Tibial nerve (tissue), 4 donors: ENCODE data around the gene CORO2B. TPM values are rescaled to one million over a fixed set of nuclear protein-coding genes. Genes with fewer than 3 reads are reported as not detected.

Source experiments
- DNase-seq, 2 donors: peaks; one replicate each; pipeline ENCODE4 v3.0.0-alpha.2; 2019; ENCODE audit warnings: low spot score in 2 of 2
- H3K27ac ChIP-seq, 4 donors: fragments of 200-600 bp; sonication (generic) in 3 of 4; one replicate each; pipeline ENCODE4 v1.5.1; 2017 to 2019; ENCODE audit warnings: mild to moderate bottlenecking in 1 of 4
- H3K27me3 ChIP-seq, 2 donors: fragments of 200-600 bp; sonication (generic) in 1 of 2; one replicate each; pipeline versions ENCODE4 v1.5.1 to v1.6.0; 2017 to 2019
- H3K36me3 ChIP-seq, 3 donors: fragments of 200-600 bp; sonication (generic); one replicate each; pipeline ENCODE4 v1.5.1; 2018 to 2019
- H3K4me1 ChIP-seq, 4 donors: fragments of 200-600 bp; sonication (generic) in 3 of 4; one replicate each; pipeline ENCODE4 v1.5.1; 2017 to 2019
- H3K4me3 ChIP-seq, 4 donors: fragments of 200-600 bp; sonication (generic) in 3 of 4; one replicate each; pipeline ENCODE4 v1.5.1; 2017 to 2019; ENCODE audit warnings: mild to moderate bottlenecking in 1 of 4, moderate library complexity in 1 of 4
- H3K9me3 ChIP-seq, 4 donors: fragments of 200-600 bp; sonication (generic) in 3 of 4; one replicate each; pipeline ENCODE4 v1.5.1; 2017 to 2019
- CTCF ChIP-seq, 5 experiments: fragments of 200-600 bp in 3 of 5; fragments of 450-650 bp in 2 of 5; sonication (generic) in 3 of 5; IDR thresholded peaks; one replicate each; pipeline ENCODE4 v1.5.1; 2016 to 2019; ENCODE audit warnings: antibody characterized with exemption in 5 of 5, mild to moderate bottlenecking in 3 of 5, moderate library complexity in 2 of 5
- EP300 ChIP-seq, 2 donors: sonication (generic); formaldehyde crosslinking; IDR thresholded peaks; one replicate each; pipeline ENCODE4 v1.6.1; 2017; ENCODE audit warnings: antibody characterized with exemption in 2 of 2, mild to moderate bottlenecking in 1 of 2
- POLR2A ChIP-seq, 2 donors: fragments of 450-650 bp; IDR thresholded peaks; one replicate each; pipeline ENCODE4 v1.6.1; 2017; ENCODE audit warnings: antibody characterized with exemption in 2 of 2, mild to moderate bottlenecking in 2 of 2, moderate library complexity in 2 of 2
- WGBS, 2 donors: methylation state at CpG; one replicate each; pipeline ENCODE4 v1.1.5; 2018; 5-methylcytosine and 5-hydroxymethylcytosine counted together
- total RNA-seq, 4 donors: library from RNA; depleted of rRNA; stranded (reverse); fragments of >200 nt; gene quantifications; one replicate each; pipeline ENCODE4 v1.1.0, GENCODE V29; 2016

CORO2B gene
- total RNA-seq, 4 donors from 2014 or later: 6.3 to 12.6 (median 9.6) TPM

- Histone ChIP-seq H3K9me3 (no peaks in the 10 kb centered on the region), H3K27ac (no peak overlapping the region), H3K4me3 (no peak overlapping the region), H3K27me3 (no peaks in the 10 kb centered on the region), H3K36me3 (peaks cover 0 to 46% (median 0%) of the 10 kb centered on the region in 3 donors), H3K4me1 (no peaks in the 10 kb centered on the region)
- TF ChIP-seq EP300 (IDR thresholded peaks at IDR 0.05): no peak
- TF ChIP-seq POLR2A (IDR thresholded peaks at IDR 0.05): no peak
- no peak for TF ChIP-seq CTCF (IDR thresholded peaks at IDR 0.05)
- DNase-seq: no peak
- WGBS, 2 donors: 79 to 83% methylated on average over 9 of the region's 9 CpGs
These were observed 140.3 kb downstream of the CORO2B start for GRCh38 chr15:68719051-68719450.

DNA sequence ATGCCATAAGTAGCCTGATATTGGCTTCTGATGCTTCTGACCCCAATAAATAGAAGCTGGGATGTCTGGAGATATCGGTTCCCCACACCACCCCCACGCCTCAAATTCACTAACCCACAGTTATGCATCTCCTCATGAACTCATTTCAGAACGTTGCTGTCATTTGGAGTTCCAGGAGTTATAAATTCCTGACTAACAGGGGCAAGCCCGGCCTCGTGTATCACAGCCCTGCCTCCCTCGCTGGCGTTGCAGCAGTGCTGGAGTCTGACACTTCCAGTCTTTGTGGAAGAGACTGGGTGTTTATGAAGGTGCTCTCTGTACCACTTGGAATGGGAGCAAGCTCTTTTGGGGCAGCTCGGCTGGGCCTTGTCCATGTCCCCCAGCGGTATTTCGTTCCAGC, 140.9 kb downstream of the CORO2B start:
- Histone ChIP-seq H3K27ac (no peak overlapping the region), H3K4me3 (no peak overlapping the region), H3K9me3 (no peaks in the 10 kb centered on the region), H3K27me3 (no peaks in the 10 kb centered on the region), H3K4me1 (no peaks in the 10 kb centered on the region), H3K36me3 (peaks cover 0 to 40% (median 0%) of the 10 kb centered on the region in 3 donors)
- no peak for TF ChIP-seq EP300 (IDR thresholded peaks at IDR 0.05)
- no peak for TF ChIP-seq POLR2A (IDR thresholded peaks at IDR 0.05)
- TF ChIP-seq CTCF (IDR thresholded peaks at IDR 0.05): no peak
- WGBS, 2 donors: 72 to 73% methylated on average over 10 of the region's 10 CpGs
- no peak for DNase-seq

- no peaks in the 10 kb centered on the region for H3K9me3 ChIP-seq
- peaks cover 0 to 18% (median 0%) of the 10 kb centered on the region in 3 donors for H3K36me3 ChIP-seq
- H3K27me3 ChIP-seq: no peaks in the 10 kb centered on the region
- peaks cover 0 to 7% (median 0%) of the 10 kb centered on the region in 4 donors for H3K4me1 ChIP-seq
- H3K4me3 ChIP-seq: no peak overlapping the region
- no peak overlapping the region for H3K27ac ChIP-seq
- no peak for DNase-seq
- WGBS, 2 donors: 77 to 82% methylated on average over 5 of the region's 5 CpGs
- TF ChIP-seq EP300 (IDR thresholded peaks at IDR 0.05) (no peak), CTCF (IDR thresholded peaks at IDR 0.05) (no peak), POLR2A (IDR thresholded peaks at IDR 0.05) (no peak)
These were observed 143.1 kb downstream of the CORO2B start for GRCh38 chr15:68721886-68722285.

GRCh38 chr15:68725736-68726135, 146.9 kb downstream of the CORO2B start:
- no peak overlapping the region for H3K4me3 ChIP-seq
- H3K36me3 ChIP-seq: peaks cover 0 to under 1% (median 0%) of the 10 kb centered on the region in 3 donors
- DNase-seq: peak in 1 of 2 donors; percentile 30
- H3K4me1 ChIP-seq: peaks cover 0 to 13% (median 0%) of the 10 kb centered on the region in 4 donors
- TF ChIP-seq POLR2A (IDR thresholded peaks at IDR 0.05) (no peak), CTCF (IDR thresholded peaks at IDR 0.05) (no peak), EP300 (IDR thresholded peaks at IDR 0.05) (no peak)
- no peak overlapping the region for H3K27ac ChIP-seq
- 54 to 57% methylated on average over 14 of the region's 14 CpGs for WGBS, 2 donors
- H3K27me3 ChIP-seq: no peaks in the 10 kb centered on the region
- no peaks in the 10 kb centered on the region for H3K9me3 ChIP-seq

DNA sequence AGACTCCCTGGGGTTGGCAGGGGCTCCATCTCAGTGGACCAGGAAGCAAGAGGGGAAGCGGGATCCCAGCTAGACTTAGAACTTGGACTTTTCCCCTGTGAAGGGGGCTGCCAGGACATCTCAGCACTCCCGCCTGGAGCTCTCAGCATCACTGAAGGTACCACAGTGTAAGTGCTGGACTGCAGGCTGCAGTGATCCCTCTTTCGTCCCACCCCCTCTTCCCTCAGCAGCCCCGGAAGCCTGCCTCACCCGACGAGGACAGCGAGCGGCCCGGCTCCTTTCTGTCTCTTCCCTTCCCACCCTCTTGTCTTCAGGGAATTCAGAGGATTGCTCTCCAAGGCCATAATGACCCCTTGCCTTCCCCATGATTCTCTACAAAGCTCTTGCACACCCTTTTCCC, 147.5 kb downstream of the CORO2B start:
- 75 to 86% methylated on average over 8 to 9 of the region's 9 CpGs for WGBS, 2 donors
- no peaks in the 10 kb centered on the region for H3K36me3 ChIP-seq
- TF ChIP-seq POLR2A (IDR thresholded peaks at IDR 0.05) (no peak), CTCF (IDR thresholded peaks at IDR 0.05) (no peak), EP300 (IDR thresholded peaks at IDR 0.05) (no peak)
- DNase-seq: no peak
- no peak overlapping the region for H3K27ac ChIP-seq
- peaks cover 0 to 18% (median 0%) of the 10 kb centered on the region in 4 donors for H3K4me1 ChIP-seq
- H3K9me3 ChIP-seq: no peaks in the 10 kb centered on the region
- no peak overlapping the region for H3K4me3 ChIP-seq
- H3K27me3 ChIP-seq: no peaks in the 10 kb centered on the region
